ENCODE measurements around the gene PAXX.
"Not testable (repeated sequence)": the region's sequence is repeated elsewhere in the genome, so short reads cannot be mapped to it uniquely, and the experiment has no call there.

Gene PAXX

GRCh38 chr9:136983167-136983566 lies 9.1 kb upstream of the PAXX start:
- DNase-seq: no peak

DNA sequence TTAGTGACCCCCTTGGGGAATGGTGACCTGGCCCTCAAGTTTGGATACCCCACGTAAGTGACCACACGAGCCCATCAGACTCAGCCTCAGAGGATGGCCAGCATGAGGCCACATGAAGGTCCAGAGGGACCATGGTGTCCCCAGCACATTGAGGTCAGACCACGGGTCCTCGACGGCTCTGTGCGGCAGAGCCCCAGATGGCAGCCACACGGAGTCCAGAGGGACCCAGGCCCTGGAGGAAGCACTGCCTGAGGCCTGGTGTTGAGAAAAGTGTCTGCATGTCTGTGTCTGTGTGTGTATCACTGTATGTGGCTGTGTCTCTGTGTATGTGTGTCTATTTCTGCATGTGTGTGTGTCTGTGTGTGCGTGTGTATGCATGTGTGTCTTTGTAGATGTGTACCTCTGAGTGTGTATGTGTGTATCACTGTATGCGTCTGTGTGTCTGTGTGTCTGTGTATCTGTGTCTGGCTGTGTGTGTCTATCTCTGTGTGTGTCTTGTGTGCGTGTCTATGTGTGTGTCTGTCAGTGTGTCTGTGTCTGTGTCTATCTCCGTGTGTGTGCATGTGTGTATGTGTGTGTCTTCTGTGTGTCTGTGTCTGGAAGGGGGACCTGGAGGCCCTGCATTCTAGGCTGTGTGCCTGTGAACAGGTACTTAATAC lies 8.4 kb upstream of the PAXX start:
- no peak for DNase-seq

GRCh38 chr9:136984464-136985026 lies 7.7 kb upstream of the PAXX start:
- no peak for DNase-seq

DNA sequence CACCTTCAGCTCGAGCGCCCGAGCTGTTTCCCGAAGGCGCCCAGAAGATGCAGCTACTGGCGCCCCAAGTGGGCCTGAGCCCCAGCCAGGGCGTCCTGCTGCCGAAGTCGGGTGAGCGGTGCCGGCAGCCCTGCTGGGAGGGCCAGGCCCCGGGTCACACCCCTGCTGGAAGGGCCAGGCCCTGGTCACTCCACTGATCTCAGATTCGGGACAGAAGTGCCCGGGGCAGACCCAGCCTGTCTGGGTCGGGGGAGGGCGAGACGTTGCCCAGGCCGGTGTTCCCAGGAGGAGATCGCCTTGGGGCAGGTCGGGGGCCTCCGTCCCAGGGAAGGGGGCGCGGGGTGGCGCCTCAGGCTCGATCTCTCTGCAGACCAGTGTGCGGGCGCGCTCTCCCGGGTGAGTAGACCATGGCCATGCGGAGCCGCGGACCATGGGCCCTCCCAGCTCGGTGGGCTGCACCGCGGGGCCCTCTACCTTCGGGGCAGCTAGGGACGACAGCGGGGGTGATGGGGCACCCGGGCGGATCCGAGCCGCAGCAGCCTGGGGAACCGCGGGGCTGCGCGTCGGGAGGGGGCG lies 7.1 kb upstream of the PAXX start:
- no peak for DNase-seq

- no peak for DNase-seq
Observed at GRCh38 chr9:136985853-136986252, 6.4 kb upstream of the PAXX start.

DNA sequence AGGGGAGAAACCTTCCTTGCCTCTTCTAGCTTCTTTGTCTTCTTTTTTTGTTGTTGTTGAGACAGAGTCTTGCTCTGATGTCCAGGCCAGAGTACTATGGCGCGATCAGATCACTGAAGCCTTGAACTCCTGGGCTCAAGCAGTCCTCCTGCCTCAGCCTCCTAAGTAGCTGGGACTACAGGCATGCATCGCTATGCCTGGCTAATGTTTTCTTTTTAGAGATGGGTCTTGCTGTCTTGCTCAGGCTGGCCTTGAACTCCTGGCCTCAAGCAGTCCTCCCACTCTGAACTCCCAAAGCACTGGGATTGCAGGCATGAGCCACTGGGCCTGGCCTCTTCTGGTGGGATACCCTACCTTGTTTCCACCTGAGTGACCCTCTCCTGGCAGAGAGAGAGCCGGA lies 3.4 kb upstream of the PAXX start:
- no peak for DNase-seq

DNA sequence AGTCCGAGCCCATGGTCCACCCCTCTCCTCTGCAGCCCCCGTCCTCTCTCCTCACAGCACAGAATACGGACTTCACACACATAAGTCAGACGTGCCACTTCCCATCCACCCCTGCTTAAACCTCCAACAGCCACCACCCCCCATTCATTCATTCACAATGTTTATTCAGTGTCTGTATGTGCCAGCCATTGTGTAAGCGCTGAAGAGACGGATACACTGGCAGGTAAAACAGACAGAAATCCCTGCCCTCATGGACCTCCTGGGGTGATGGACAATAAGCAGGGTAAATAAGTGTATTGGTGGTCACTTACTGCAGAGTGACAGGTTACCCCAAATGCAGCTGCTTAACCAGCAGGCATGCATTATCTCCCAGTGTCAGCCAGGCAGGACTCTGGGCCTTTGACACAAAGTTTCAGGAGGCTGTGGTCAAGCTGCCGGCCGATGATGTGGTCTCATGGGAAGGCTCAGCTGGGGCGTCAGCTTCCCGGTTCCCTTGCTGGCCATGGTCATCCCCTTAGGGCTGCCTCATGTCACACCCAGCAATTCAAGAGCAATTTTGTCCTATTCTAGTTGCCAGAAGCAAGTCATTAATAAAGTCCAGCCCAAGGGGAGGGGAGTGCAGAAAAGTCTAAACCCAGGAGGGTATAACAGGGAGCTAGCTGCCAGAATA lies 1.8 kb upstream of the PAXX start:
- no peak for DNase-seq

- no peak for DNase-seq
Observed at GRCh38 chr9:136992819-136993369, 672 bp downstream of the PAXX start.

DNA sequence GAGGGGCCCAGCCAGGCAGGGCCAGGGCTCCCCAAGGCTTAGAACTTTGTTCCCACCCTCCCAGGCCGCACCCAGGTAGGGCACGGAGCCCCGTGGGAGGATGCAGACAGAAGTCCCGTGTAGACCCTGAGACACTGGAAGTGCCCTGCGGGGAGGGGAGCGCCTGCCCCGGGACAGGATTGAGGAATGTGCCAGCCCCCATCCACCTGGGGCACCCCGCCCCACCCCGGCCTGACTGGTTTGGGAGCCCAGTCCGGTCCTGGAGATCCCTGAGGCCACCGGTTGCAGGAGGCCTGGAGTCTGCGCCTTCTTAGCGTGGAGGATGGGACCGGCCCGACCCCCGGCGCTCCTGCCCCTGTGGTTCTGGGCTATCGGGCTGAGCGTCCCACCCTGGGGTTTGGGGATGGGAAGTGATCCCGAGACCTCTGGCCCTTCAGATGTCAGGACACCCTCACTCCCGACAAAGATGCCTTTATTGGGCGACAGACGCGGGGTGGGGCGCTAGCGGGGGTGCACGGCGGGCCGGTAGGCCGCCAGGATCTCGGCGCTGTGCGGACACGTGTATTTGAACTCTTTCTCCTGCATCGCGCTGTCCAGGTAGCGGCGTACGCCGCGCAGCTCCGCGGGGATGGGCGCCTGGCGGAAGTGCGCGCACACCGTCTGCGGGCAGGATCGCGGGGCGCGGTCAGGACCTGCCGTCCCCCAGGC lies 2.1 kb downstream of the PAXX start:
- no peak for DNase-seq

- no peak for DNase-seq
Observed at GRCh38 chr9:136994888-136995230, 2.6 kb downstream of the PAXX start.

GRCh38 chr9:136995362-136995761 lies 3.1 kb downstream of the PAXX start:
- no peak for DNase-seq

GRCh38 chr9:136995772-136996311 lies 3.6 kb downstream of the PAXX start:
- peak; percentile 57 for DNase-seq

- DNase-seq: no peak
Observed at GRCh38 chr9:136996361-136997292, 4.4 kb downstream of the PAXX start, which contains the start of gene CLIC3. Gene CLIC3, minus strand, starts transcription at chr9:136996568. Its CDS starts 25 bp downstream, at chr9:136996543.

- no peak for DNase-seq
Observed at GRCh38 chr9:136997371-136997770, 5.1 kb downstream of the PAXX start.

DNA sequence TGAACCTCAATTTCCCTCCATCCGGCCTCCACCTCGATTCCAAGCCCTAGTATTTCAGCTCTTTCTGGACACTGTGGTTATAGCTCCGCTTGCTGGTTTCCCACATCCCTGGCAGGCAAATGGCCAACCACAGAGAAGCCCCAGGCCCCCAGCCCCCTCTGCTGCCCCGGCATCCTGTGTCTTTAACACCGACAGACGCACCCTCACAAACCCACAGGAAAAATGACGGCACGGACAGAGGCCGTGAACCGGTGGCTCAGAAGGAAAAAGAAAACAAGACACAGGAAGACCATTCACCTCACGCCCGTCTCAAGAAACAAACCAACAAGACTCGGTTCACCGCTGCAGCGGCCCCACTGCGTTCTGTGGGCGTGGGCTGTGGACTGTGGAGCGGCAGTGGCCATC lies 5.6 kb downstream of the PAXX start:
- no peak for DNase-seq

GRCh38 chr9:137000177-137000930 lies 8.1 kb downstream of the PAXX start:
- peak; percentile 62 for DNase-seq

DNA sequence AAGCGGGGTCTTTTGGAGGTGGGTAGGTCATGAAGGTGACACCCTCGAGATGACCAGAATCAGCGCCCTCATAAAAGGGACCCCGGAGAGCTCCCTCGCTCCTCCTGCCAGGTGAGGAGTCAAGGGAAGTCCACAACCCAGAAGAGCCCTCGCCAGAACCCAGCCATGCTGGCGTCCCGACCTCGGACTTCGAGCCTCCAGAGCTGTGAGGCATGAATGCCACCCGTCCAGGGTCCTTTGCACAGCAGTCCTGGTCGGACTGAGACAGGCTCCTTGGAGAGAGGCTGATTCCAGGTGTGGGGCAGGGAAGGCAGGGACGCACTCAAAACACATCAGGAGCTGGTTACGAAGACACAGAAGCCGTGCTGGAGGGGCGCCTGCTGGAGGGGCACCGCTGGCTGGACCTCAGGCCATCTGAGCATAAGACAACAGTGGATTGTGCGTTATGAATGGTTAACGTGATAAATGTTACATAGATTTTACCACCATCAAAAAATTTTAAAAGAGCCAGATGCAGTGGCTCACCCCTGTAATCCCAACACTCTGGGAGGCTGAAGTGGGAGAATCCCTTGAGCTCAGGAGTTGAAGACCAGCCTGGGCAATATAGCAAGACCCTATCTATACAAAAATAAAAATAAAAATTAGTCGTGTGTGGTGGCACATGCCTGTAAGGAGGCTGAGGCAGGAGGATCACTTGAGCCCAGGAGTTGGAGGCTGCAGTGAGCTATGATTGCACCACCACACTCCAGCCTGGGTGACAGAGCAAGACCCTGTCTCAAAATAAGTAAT lies 9.8 kb downstream of the PAXX start:
- no peak for DNase-seq

- no peak for DNase-seq
Observed at GRCh38 chr9:137002646-137003041, 10.4 kb downstream of the PAXX start.

DNA sequence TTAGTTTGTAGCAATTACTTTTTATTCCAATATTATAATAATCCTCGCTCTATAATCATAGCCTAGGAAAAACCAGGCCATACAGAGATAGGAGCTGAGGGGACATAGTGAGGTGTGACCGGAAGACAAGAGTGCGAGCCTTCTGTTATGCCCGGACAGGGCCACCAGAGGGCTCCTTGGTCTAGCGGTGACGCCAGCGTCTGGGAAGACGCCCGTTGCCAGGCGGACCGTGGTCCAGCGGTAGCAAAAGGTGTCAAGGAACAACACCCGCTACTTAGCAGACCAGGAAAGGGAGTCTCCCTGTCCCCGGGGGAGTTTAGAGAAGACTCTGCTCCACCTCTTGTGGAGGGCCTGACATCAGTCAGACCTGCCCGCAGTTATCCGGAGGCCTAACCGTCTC lies 12.1 kb downstream of the PAXX start:
- DNase-seq: not testable (repeated sequence)
